SK-N-DZ (cell line): ENCODE measurements around the gene COL1A2.

Experiments
- DNase-seq: peaks from one replicate; pipeline ENCODE4 v3.0.0-alpha.2; 2015; ENCODE audit warnings: low spot score

Gene COL1A2

GRCh38 chr7:94382746-94383145 is 11.9 kb upstream of the COL1A2 start:
- DNase-seq, result no peak

GRCh38 chr7:94384315-94384714 is 10.4 kb upstream of the COL1A2 start:
- DNase-seq, result no peak

DNA sequence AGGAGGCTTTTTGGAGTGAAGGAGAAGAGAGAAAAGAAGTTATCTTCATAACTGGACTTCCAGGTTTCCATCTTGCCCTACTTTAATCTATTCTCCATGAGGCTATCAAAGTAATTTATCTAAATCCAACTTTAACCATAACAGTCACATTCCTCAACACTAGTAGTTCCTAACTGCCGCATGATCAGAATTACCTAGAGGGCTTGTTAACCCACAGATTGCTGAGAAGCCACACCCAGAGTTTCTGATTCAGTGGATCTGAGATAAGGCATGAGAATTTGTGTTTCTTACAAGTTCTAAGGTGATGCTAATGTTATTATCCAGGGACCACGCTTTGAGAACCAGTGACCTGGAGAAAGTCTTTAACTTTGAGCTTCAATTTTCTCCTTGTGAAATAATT is 8.3 kb upstream of the COL1A2 start:
- no peak for DNase-seq

DNA sequence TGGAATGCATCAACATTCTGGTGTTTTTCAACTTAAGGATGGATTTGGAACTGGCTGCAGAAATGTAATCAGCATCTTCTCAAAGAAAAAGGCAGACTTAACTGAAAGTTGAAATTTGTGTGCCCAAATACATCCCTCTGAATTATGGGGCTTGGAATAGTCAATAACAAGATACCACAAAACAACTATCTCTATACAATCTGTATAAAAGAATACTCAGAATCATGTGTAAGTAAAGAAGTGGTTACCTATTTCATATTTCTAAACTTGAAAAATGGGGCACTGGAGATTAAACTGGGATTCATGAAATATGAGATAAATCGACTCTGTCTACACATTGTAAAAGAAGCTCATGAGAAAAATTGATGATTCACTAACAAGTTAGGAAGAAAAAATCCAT is 6.2 kb upstream of the COL1A2 start:
- DNase-seq, result no peak

DNA sequence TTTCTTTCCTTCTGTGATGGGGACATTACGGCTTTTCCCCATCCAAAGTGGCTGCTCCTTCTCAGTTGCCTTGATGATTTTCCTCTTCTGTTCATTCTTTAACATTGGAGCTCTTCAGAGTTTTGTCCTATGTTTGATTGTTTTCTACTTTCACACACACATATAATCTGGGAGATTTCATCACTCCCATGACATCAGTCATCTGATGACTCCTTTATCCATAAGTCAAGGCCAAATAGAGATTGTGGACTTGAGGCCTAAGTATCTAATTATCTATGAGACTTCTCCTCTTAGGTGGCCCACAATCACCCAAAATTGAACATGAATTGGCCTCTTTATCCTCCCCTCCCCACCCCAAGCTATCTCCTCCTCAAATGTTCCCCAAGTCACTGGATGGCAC is 5.3 kb upstream of the COL1A2 start:
- DNase-seq, result no peak

GRCh38 chr7:94391726-94392392 is 2.8 kb upstream of the COL1A2 start:
- DNase-seq, result no peak

GRCh38 chr7:94392393-94392786 is 2.3 kb upstream of the COL1A2 start:
- no peak for DNase-seq

DNA sequence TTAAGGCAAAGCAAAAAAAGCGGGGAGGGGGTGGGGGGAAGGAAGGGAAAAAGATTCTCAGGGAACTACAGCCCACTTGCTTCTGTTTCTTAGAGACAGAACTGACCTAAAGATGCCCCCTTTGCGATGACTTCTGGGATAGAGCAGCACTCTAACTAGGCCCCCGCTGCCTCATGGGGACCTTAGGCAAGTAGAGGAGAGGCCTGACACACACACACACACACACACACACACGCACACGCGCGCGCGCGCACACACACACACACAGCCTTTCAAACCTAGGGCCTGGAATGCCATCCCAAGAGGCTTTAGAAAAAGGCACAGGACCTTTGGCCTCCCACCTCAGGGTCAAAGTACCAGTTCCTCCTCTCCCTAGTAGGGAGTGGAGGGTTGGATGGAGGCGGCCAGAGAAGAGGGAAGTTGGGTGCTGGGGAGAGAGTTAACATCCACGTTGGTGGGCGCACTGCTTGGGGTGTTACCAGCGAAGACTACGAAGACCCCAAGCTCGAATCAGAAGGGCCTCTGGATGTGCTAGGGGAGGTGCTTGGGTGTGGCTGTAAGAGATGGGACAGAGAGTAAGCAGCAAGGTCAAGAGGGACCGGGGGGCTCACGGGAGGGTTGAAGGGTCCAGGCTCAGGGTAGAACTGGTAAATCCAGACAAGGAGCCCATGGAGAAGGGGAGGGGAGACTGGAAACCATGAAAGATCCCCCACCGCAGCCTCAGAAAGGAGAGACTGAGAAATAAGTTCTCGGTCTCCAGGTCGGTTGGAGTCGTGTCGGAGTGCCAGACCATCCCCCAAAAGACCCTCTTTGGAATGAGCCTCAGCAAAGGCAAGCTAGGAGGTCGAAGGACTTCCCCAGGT is 1.2 kb upstream of the COL1A2 start:
- no peak for DNase-seq

DNA sequence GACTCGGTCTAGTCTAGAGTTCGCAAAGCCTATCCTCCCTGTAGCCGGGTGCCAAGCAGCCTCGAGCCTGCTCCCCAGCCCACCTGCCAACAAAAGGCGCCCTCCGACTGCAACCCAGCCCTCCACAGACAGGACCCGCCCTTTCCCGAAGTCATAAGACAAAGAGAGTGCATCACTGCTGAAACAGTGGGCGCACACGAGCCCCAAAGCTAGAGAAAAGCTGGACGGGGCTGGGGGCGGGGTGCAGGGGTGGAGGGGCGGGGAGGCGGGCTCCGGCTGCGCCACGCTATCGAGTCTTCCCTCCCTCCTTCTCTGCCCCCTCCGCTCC is 622 bp upstream of the COL1A2 start:
- no peak for DNase-seq

DNA sequence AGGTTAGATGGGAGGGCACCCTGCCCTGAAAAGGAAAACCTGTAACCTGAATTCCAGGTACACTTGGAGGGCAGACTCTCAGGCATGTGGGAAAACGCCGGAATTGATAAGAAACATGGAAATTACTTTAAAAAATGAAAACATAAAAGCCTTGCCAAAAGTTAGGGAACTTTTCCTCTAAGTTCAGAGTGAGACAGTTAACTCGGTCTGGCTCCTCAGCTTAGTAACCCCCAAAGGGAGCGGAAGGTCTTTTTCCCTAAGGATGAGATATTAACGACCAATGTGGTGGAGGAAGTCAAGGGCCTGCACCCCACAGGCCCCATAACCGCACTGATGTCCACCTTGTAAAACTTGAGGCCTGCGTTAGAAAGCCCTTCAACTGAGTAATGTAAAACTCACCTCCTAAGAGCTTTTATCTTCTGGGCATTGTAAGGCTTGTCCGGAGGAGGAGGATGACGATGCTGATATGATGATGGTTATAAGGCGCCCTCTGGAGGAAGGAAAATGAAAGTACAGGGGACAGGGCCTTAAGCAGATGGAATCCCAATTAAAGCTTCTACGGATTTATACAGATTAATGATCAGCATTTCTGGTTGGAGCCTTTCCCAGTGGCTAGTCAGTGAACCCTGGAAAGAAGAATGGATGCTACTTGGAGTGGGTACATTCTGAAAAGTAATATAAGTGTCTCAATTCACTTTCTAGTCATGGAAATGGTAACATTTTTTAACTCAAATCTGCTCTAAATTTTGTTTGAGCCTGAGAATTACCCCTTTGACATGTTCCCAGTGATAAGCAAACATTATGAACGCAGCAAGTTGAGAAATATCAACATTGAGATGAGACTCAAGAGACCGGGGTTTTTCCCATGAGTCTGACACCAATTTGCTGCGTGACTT is 694 bp downstream of the COL1A2 start:
- peak; percentile 61 for DNase-seq

GRCh38 chr7:94396037-94396431 is 1.3 kb downstream of the COL1A2 start:
- no peak for DNase-seq

DNA sequence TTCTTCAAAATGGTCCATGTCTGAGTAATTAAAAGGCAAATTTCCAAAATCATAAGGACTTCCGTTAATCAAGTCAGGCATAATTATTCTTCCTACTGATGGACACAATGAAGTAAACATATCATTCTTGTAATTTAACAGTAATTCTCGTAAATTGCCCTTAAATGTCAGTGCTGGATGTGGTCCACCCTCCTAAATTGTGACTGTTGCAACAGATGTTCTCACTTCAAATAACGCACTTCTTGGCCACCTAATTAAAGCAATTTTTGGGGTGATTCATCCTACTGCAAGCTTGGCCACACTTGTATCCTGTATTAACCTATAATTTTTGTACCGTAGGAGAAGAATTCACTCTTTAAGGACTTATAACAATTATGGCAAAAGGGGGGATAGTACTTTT is 1.9 kb downstream of the COL1A2 start:
- no peak for DNase-seq

- DNase-seq, result no peak
Observed at GRCh38 chr7:94397722-94398121, 3.0 kb downstream of the COL1A2 start.

- no peak for DNase-seq
Observed at GRCh38 chr7:94398841-94399240, 4.1 kb downstream of the COL1A2 start.

DNA sequence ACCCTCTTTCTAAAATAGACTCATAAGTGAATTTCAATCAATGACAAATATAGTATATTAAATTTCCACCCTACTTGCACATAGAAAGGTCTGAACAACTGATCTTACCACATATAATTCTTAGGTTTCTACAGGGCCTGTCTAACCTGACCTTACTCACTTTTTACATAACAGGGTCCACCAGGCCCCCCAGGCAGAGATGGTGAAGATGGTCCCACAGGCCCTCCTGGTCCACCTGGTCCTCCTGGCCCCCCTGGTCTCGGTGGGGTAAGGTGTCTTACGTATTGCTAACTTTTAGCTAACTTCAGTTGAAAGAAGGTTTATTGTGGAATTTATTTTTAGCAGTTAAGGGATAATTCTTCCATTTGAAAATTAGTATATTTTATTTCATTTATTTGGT is 5.3 kb downstream of the COL1A2 start:
- no peak for DNase-seq

- no peak for DNase-seq
Observed at GRCh38 chr7:94400643-94401427, 6.1 kb downstream of the COL1A2 start.

DNA sequence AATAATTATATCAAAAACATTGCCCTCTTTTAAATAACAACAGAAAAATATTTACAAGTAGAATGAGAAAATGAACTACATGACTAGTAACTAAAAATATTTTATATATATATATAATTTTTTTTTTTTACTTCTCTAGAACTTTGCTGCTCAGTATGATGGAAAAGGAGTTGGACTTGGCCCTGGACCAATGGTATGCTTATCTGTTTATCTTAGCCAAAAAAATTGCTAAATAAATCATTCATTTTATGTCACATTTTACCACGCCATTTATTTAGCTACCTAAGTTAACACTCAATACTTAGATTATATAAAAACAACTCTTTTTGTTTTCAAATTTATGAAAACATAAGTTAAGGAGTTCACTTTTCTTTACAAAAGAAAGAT is 6.7 kb downstream of the COL1A2 start:
- DNase-seq, result no peak

GRCh38 chr7:94403546-94403945 is 8.9 kb downstream of the COL1A2 start:
- DNase-seq, result no peak

DNA sequence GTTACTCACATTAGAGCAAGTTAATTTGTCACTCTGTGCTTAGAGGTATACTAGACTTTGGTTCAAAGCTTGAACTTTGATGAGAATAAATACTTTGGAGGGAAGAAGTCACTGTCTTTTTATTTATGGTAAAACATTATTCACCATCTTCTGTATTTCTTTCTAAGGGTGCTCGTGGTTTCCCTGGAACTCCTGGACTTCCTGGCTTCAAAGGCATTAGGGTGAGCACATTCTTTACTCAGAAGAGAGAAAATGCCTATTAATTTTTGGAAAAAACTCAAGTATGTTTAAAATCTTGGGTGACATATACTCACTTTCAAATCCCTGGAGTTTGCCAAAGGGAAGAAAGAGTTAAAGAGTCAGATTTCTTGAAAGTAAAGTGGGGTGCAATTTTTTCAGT is 10.8 kb downstream of the COL1A2 start:
- no peak for DNase-seq

DNA sequence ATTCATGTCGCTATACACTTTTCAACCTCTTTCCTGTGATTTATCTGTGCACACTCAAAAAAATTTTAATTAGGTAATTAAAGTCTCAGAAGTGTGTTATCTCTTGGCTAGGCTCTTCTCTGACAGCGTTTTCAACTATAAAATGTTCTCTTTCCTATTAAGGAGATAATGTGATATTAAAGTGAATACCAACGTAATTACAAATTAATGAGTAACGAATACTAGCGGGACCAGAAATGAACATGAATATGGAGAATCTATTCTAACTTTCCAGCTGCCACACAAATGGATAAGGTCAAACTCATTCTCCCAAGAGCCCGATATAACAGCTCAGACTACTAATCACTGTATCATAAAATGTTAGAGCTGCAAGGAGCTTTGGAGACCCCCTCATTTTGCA is 12.0 kb downstream of the COL1A2 start:
- DNase-seq, result no peak

DNA sequence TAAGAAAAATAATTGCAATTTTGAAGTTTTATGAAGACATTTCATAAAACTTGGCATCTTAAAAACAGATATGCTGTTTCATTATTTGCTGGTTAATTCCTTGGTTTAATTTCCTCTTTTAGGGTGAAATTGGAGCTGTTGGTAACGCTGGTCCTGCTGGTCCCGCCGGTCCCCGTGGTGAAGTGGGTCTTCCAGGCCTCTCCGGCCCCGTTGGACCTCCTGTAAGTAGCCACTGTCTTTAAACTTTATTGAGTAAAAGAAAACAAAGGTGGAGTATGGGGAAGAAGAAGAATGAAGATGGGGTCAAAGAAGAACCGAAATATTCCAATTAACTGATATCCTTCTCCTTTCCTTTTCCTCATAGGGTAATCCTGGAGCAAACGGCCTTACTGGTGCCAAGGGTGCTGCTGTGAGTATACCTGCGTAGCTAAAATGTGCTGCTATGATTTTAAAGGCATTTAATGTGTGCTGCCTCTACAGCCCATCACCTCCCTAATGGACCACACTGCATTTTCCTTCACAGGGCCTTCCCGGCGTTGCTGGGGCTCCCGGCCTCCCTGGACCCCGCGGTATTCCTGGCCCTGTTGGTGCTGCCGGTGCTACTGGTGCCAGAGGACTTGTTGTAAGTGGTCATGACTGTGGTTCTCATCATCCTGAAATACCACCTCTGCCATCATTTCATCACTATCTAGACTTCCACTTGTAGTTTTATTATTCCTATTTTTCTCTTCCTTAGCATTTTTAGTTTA is 14.7 kb downstream of the COL1A2 start:
- DNase-seq, result no peak
